K562 (cell line): Measurements from ENCODE around the gene CORO6. TPM values are rescaled to one million over a fixed set of nuclear protein-coding genes. Genes with fewer than 3 reads are reported as not detected.

Experiments used
- ATAC-seq: fragments of 200-7000 bp; cut with Tn5 transposase; 3 replicates; pipeline ENCODE4 v1.9.1; 2020; ENCODE audit warnings: moderate library complexity
- BruUV-seq: library from RNA; stranded (reverse); fragments of 400-500 nt; replicated peaks from 2 replicates; lab custom pipeline; 2021; lab: Mats Ljungman, UMichigan
- CTCF ChIA-PET: fragments of 300-600 bp; formaldehyde crosslinking; extraction: SDS; loops from one replicate; lab custom pipeline; 2021; ENCODE audit warnings: low intra/inter-chr PET ratio; lab: Yijun Ruan, JAX
- POLR2A ChIA-PET: fragments of 300-600, 350-650 bp; sonication (Branson Sonifier 250); formaldehyde crosslinking; extraction: SDS; loops from one replicate; lab custom pipeline; 2021; ENCODE audit warnings: antibody characterized with exemption, inconsistent platforms; lab: Yijun Ruan, JAX
- DNase-seq, 4 experiments: peaks; one replicate each; pipeline versions ENCODE4 v3.0.0 to v3.0.0-alpha.2; 2011 to 2018; ENCODE audit warnings: low spot score in 3 of 4, mixed read lengths in 3 of 4; ENCODE audit errors: extremely low read depth in 1 of 4
- FAIRE-seq: peaks from 2 replicates; lab custom pipeline; 2011; peaks lifted over from hg19 to GRCh38; lab: Jason Lieb, UNC
- H2AFZ ChIP-seq: 2 replicates; pipeline ENCODE4 v1.6.0; 2011; ENCODE audit warnings: low read depth, low read length, control low read depth, inconsistent platforms
- H3K27ac ChIP-seq: fragments of 200-600 bp; 3 replicates; pipeline ENCODE4 v1.8.0; 2011; ENCODE audit warnings: low read depth, mild to moderate bottlenecking, control low read depth, inconsistent platforms, low read length, moderate library complexity, mixed read lengths; ENCODE audit errors: extremely low read depth
- H3K27me3 ChIP-seq, 2 experiments: fragments of 300-600 bp in 1 of 2; 2 replicates in 1 of 2; 3 replicates in 1 of 2; pipeline versions ENCODE4 v1.6.0 to v1.8.0; 2011; ENCODE audit warnings: inconsistent platforms in 2 of 2, low read length in 2 of 2, mild to moderate bottlenecking in 1 of 2, mixed read lengths in 1 of 2, moderate library complexity in 1 of 2; ENCODE audit not compliant: control insufficient read depth in 2 of 2, insufficient read depth in 2 of 2
- H3K36me3 ChIP-seq: fragments of 300-600 bp; 3 replicates; pipeline ENCODE4 v1.8.0; 2011; ENCODE audit warnings: mild to moderate bottlenecking, low read length, inconsistent platforms; ENCODE audit not compliant: control insufficient read depth, insufficient read depth
- H3K4me1 ChIP-seq, 2 experiments: fragments of 200-600 bp in 1 of 2; replicated peaks in 1 of 2; 2 replicates in 1 of 2; 3 replicates in 1 of 2; pipeline versions ENCODE4 v1.5.1 to v1.8.0; 2011; ENCODE audit warnings: inconsistent platforms in 2 of 2, low read length in 2 of 2, mild to moderate bottlenecking in 1 of 2, mixed read lengths in 1 of 2, moderate library complexity in 1 of 2; ENCODE audit not compliant: control insufficient read depth in 2 of 2, insufficient read depth in 2 of 2
- H3K4me2 ChIP-seq: 2 replicates; pipeline ENCODE4 v1.6.1; 2011; ENCODE audit warnings: low read length, control low read depth, inconsistent platforms, mixed read lengths; ENCODE audit not compliant: insufficient read depth
- H3K4me3 ChIP-seq: fragments of 200-600 bp; sonication (generic), shearing (Covaris generic); 2 replicates; pipeline ENCODE4 v1.5.1; 2016; ENCODE audit warnings: control low read depth, inconsistent platforms
- H3K79me2 ChIP-seq: fragments of 200-600 bp; 3 replicates; pipeline ENCODE4 v1.8.0; 2011; ENCODE audit warnings: low read length, inconsistent platforms; ENCODE audit not compliant: control insufficient read depth, insufficient read depth
- H3K9ac ChIP-seq, 2 experiments: 2 replicates each; pipeline versions ENCODE4 v1.6.0 to v1.6.1; 2011; ENCODE audit warnings: low read depth in 2 of 2, low read length in 2 of 2, control low read depth in 1 of 2, inconsistent platforms in 1 of 2, mild to moderate bottlenecking in 1 of 2, mixed read lengths in 1 of 2; ENCODE audit not compliant: insufficient read depth in 1 of 2
- H3K9me1 ChIP-seq: one replicate; pipeline ENCODE4 v1.6.0; 2011; ENCODE audit warnings: inconsistent platforms, mild to moderate bottlenecking, low read length, moderate library complexity; ENCODE audit not compliant: control insufficient read depth, insufficient read depth
- H3K9me3 ChIP-seq: replicated peaks from 2 replicates; pipeline ENCODE4 v1.5.1; 2011; ENCODE audit warnings: low read depth, low read length, inconsistent platforms; ENCODE audit not compliant: control insufficient read depth, insufficient read depth
- H4K20me1 ChIP-seq: replicated peaks from 2 replicates; pipeline ENCODE4 v1.6.1; 2011; ENCODE audit warnings: low read length, inconsistent platforms, mixed read lengths; ENCODE audit not compliant: control insufficient read depth, insufficient read depth
- BRCA1 ChIP-seq, 2 experiments: fragments of 450-650 bp in 1 of 2; sonication (generic) in 1 of 2; formaldehyde crosslinking in 1 of 2; IDR thresholded peaks; 2 replicates each; pipeline versions ENCODE4 v1.5.0 to v1.6.1; 2017 to 2020; ENCODE audit warnings: mild to moderate bottlenecking in 1 of 2, missing genetic modification reagents in 1 of 2
- BRD9 ChIP-seq: fragments of 450-650 bp; IDR thresholded peaks from 2 replicates; pipeline ENCODE4 v1.6.1; 2018; ENCODE audit warnings: low read depth; ENCODE audit not compliant: partially characterized antibody
- CBX8 ChIP-seq: fragments of 200-600 bp; sonication (generic); IDR thresholded peaks from 2 replicates; pipeline ENCODE4 v1.6.1; 2012; ENCODE audit warnings: borderline replicate concordance, mixed run types, low read depth, mild to moderate bottlenecking, moderate library complexity, mixed read lengths, low read length, control low read depth, inconsistent platforms; ENCODE audit not compliant: poor library complexity, severe bottlenecking; ENCODE audit errors: extremely low read depth
- CGGBP1 ChIP-seq: fragments of 250-450 bp; sonication (Bioruptor Pico); IDR thresholded peaks from 2 replicates; pipeline ENCODE4 v1.9.0; 2021; ENCODE audit warnings: mild to moderate bottlenecking
- CLOCK ChIP-seq: fragments of 250-450 bp; sonication (Bioruptor Pico); IDR thresholded peaks from 2 replicates; pipeline ENCODE4 v1.4.0; 2020; ENCODE audit warnings: mild to moderate bottlenecking, moderate library complexity, borderline replicate concordance
- ETV1 ChIP-seq: fragments of 450-650 bp; conservative IDR thresholded peaks from 2 replicates; pipeline ENCODE4 v1.6.1; 2016; ENCODE audit warnings: missing genetic modification characterization, control low read depth, low read depth, missing compliant biosample characterization
- HNRNPUL1 ChIP-seq: fragments of 200-400 bp; formaldehyde crosslinking; IDR thresholded peaks from 2 replicates; pipeline ENCODE4 v1.6.1; 2017; ENCODE audit warnings: low read length
- IRF2 ChIP-seq: sonication (generic); formaldehyde crosslinking; IDR thresholded peaks from 2 replicates; pipeline ENCODE4 v1.8.1; 2022; ENCODE audit warnings: mild to moderate bottlenecking, missing genetic modification reagents
- L3MBTL2 ChIP-seq: fragments of 450-650 bp; IDR thresholded peaks from 2 replicates; pipeline ENCODE4 v1.6.1; 2016; ENCODE audit warnings: mild to moderate bottlenecking, moderate library complexity
- MCM3 ChIP-seq: fragments of 450-650 bp; IDR thresholded peaks from 2 replicates; pipeline ENCODE4 v1.6.1; 2016
- NFE2 ChIP-seq: IDR thresholded peaks from 2 replicates; pipeline ENCODE4 v1.6.1; 2014; ENCODE audit warnings: antibody characterized with exemption, low read depth
- NFYB ChIP-seq: IDR thresholded peaks from 2 replicates; pipeline ENCODE4 v1.6.1; 2011; ENCODE audit warnings: mild to moderate bottlenecking, moderate library complexity; ENCODE audit not compliant: insufficient read length; ENCODE audit errors: extremely low read depth
- PPARD ChIP-seq: fragments of 250-450 bp; sonication (Bioruptor Pico); IDR thresholded peaks from 2 replicates; pipeline ENCODE4 v1.8.0; 2022; ENCODE audit warnings: inconsistent platforms, mild to moderate bottlenecking, moderate library complexity
- SMARCC2 ChIP-seq: fragments of 450-650 bp; IDR thresholded peaks from 2 replicates; pipeline ENCODE4 v1.6.1; 2017; ENCODE audit warnings: antibody characterized with exemption, moderate library complexity, mild to moderate bottlenecking, low read depth
- TAF1 ChIP-seq: IDR thresholded peaks from 2 replicates; pipeline ENCODE4 v1.6.1; 2011; ENCODE audit warnings: mild to moderate bottlenecking, low read length, moderate library complexity; ENCODE audit not compliant: insufficient read depth, control insufficient read depth, severe bottlenecking; ENCODE audit errors: extremely low read depth
- ZNF174 ChIP-seq: fragments of 250-450 bp; sonication (Bioruptor Pico); IDR thresholded peaks from 2 replicates; pipeline ENCODE4 v1.4.0; 2020; ENCODE audit warnings: mild to moderate bottlenecking
- ZNF239 ChIP-seq: fragments of 250-450 bp; sonication (Bioruptor Pico); IDR thresholded peaks from 2 replicates; pipeline ENCODE4 v1.4.0; 2020; ENCODE audit warnings: mild to moderate bottlenecking
- ZNF3 ChIP-seq: fragments of 250-450 bp; sonication (Bioruptor Pico); IDR thresholded peaks from 2 replicates; pipeline ENCODE4 v1.5.0; 2021; ENCODE audit warnings: mild to moderate bottlenecking, moderate library complexity
- ZNF583 ChIP-seq: fragments of 250-450 bp; sonication (Bioruptor Pico); IDR thresholded peaks from 2 replicates; pipeline ENCODE4 v1.4.0; 2020
- ZNF76 ChIP-seq: fragments of 250-450 bp; sonication (Bioruptor Pico); IDR thresholded peaks from 2 replicates; pipeline ENCODE4 v1.4.0; 2020; ENCODE audit warnings: mild to moderate bottlenecking, moderate library complexity, borderline replicate concordance
- in situ Hi-C: fragments of 300-500 bp; cut with MboI; formaldehyde crosslinking; loops from 4 replicates; pipeline ENCODE4 v1.15.0; 2018; ENCODE audit warnings: inconsistent platforms, mixed read lengths
- intact Hi-C: fragments of 100-400 bp; cut with micrococcal nuclease; formaldehyde crosslinking; loops from 2 replicates; pipeline ENCODE4 v1.14.2; 2022
- polyA plus RNA-seq, 8 experiments: library from polyadenylated mRNA; depleted of rRNA in 4 of 8; stranded (reverse) in 5 of 8; unstranded in 3 of 8; fragments of >200 nt; fragmentation: Nextera tagmentation in 2 of 8; fragmentation: Illumina TruSeq in 1 of 8; extraction: Ambion mirVana in 2 of 8; extraction: Trizol in 1 of 8; gene quantifications; 2 replicates each; pipeline versions ENCODE4 v1.2.1 to v1.2.3, GENCODE V29; 2011 to 2014; ENCODE audit warnings: inconsistent platforms in 1 of 8, missing spikeins in 1 of 8
- total RNA-seq, 7 experiments: library from RNA; depleted of rRNA in 6 of 7; stranded (reverse); fragments of >200 nt in 6 of 7; fragmentation: Illumina TruSeq in 2 of 7; extraction: Trizol in 2 of 7; gene quantifications; 2 replicates each; pipeline versions ENCODE4 v1.2.1 to v1.2.3, GENCODE V29; 2011 to 2021; ENCODE audit warnings: low replicate concordance in 1 of 7

CORO6 gene
- total and polyA plus RNA-seq, 9 of the 15 experiments (the other 6 are each of a cell fraction or from before 2014, with no cell fraction given) = 0.04 to 11.9 (median 2.4) TPM

- no peak for TF ChIP-seq ZNF3 (CRISPR knock-in tag)
These were observed 31.4 kb upstream of the CORO6 start (continued) for GRCh38 chr17:29653995-29654714.

GRCh38 chr17:29652976-29653375 lies 30.3 kb upstream of the CORO6 start:
- no peak for FAIRE-seq
- H3K9ac ChIP-seq = no peak overlapping the region
- peaks cover 5 to 27% of the 10 kb centered on the region in 2 experiments; a peak in 4 of 5 replicates for H3K4me1 ChIP-seq
- no peak for DNase-seq
- H3K27ac ChIP-seq = no peak overlapping the region
- ChIA-PET POLR2A (interaction anchor here (0.7 kb wide), 1 partner anchor 38 kb away, joined by 4 read pairs; no protein-coding TSS in a partner anchor), CTCF (no interaction called here)
- H2AFZ ChIP-seq = no peak overlapping the region
- H3K27me3 ChIP-seq = no peaks in the 10 kb centered on the region
- no peak for ATAC-seq
- H3K79me2 ChIP-seq = no peaks in the 10 kb centered on the region
- BruUV-seq = no TSS peak
- no peaks in the 10 kb centered on the region for H3K9me3 ChIP-seq
- intact Hi-C loops (no loop called here), in situ Hi-C loops (no loop called here)
- no peaks in the 10 kb centered on the region for H3K36me3 ChIP-seq
- no peaks in the 10 kb centered on the region for H3K9me1 ChIP-seq
- H3K4me2 ChIP-seq = no peak overlapping the region
- H3K4me3 ChIP-seq = no peak overlapping the region
- H4K20me1 ChIP-seq = no peaks in the 10 kb centered on the region
- TF ChIP-seq ZNF583 (CRISPR knock-in tag) = no peak
- no peak for TF ChIP-seq ZNF76 (CRISPR knock-in tag)
- no peak for TF ChIP-seq ZNF239 (CRISPR knock-in tag)
- TF ChIP-seq TAF1 = no peak
- TF ChIP-seq HNRNPUL1 = no peak
- TF ChIP-seq PPARD (CRISPR knock-in tag) = no peak
- no peak for TF ChIP-seq BRD9
- TF ChIP-seq MCM3 = no peak
- no peak for TF ChIP-seq CLOCK (CRISPR knock-in tag)
- TF ChIP-seq CGGBP1 = no peak
- no peak for TF ChIP-seq CBX8
- no peak for TF ChIP-seq L3MBTL2
- TF ChIP-seq IRF2 (CRISPR knock-in tag) = no peak
- TF ChIP-seq BRCA1 (IDR thresholded peaks at IDR 0.05) = no peak
- no peak for TF ChIP-seq BRCA1 (CRISPR knock-in tag; IDR thresholded peaks at IDR 0.05)
- TF ChIP-seq SMARCC2 = no peak
- no peak for TF ChIP-seq ETV1
- no peak for TF ChIP-seq ZNF174
- TF ChIP-seq NFYB = no peak
- TF ChIP-seq NFE2 = no peak
